T-helper 22 cell (primary cell): ENCODE measurements around the gene CSNK1D.

Source experiments
- DNase-seq: peaks from one replicate; pipeline ENCODE4 v3.0.0-alpha.2; 2020; ENCODE audit warnings: low read depth

CSNK1D gene

DNA sequence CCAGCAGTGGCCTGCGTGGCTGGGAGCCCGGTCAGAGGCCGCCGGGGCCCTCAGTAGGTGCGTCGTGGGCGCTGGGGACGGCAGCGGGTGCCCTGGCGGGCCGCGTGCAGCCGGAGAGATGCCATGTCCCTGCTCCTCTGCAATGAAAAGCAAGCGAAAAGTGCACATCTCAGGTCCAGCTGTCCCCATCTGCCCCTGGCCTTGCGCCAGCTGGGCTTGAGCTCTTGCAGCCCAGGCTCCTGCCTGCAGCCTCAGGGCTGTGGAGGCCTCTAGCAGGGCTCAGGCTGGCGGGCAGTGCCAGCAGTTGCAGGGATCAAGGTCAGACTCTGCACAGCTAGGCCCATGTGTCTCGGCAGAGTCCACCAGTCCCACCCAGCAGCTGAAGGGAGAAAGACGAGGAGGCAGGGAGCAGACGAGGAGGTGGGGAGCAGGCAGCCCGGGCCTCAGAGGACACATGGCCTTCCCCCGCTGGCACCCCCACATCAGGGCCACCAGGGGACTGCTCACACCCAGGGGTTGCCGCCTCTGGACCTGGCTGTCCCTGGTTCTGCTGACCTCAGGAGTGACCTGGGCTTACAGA, 33.5 kb downstream of the CSNK1D start:
- DNase-seq = no peak

- DNase-seq = no peak
These were observed 34.0 kb downstream of the CSNK1D start for GRCh38 chr17:82239401-82239925.

- peak; percentile 72 for DNase-seq
These were observed 34.9 kb downstream of the CSNK1D start for GRCh38 chr17:82238472-82239201.

- DNase-seq = no peak
These were observed 35.6 kb downstream of the CSNK1D start for GRCh38 chr17:82237746-82238471.

- no peak for DNase-seq
These were observed 36.3 kb downstream of the CSNK1D start for GRCh38 chr17:82237083-82237745.

- DNase-seq = peak; percentile 32
These were observed 37.1 kb downstream of the CSNK1D start for GRCh38 chr17:82236142-82236971.

DNA sequence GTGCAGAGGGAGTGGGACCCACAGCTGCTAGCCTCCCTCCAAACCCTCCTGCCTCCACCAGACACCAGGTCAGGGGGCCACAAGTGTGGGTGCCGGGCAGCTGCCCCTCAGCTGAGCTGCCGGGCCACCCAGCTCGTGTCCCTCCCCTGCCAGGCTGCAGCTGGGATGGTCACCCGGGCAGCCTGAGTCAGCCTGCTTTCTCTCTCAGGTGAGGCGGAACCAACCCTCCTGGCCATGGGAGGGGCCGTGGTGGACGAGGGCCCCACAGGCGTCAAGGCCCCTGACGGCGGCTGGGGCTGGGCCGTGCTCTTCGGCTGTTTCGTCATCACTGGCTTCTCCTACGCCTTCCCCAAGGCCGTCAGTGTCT, 37.7 kb downstream of the CSNK1D start:
- DNase-seq = no peak

DNA sequence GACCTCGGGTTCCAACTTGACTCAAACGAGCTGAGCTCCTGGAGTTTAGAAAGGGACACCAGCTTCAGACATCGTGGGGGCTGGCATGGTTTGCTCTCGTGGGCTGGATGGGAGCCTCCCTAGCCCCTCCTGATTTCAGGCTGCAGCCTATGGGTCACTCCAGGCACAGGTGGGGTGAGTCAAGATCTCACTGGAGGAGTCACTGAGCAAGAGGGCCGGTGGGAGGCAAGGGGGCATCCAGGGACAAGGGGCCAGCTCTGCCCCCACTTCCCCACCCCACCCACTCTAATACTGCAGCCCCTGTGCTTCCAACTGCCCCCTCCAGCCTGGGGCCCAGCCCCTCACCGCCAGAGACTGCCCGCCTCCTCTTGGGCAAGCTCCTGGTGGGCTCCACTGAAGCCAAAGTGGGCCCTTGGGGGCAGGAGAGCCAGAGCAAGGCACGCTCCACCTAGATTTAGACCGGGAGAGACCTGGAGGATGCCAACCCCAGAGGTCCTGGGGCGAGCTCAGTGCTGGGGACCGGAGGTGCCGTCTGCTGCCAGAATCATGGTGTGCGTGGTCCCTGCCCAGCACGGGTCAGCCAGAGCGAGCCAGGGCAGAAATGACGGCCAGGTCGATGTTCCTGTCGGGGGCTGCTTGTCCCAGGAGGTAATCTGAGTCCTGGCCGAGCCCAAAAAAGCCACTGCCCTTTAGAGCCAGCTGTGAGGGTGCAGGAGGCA, 38.3 kb downstream of the CSNK1D start:
- no peak for DNase-seq

GRCh38 chr17:82234211-82235055, 39.1 kb downstream of the CSNK1D start:
- no peak for DNase-seq

GRCh38 chr17:82232876-82233785, 40.4 kb downstream of the CSNK1D start:
- no peak for DNase-seq

- no peak for DNase-seq
These were observed 41.1 kb downstream of the CSNK1D start for GRCh38 chr17:82232322-82232820.

DNA sequence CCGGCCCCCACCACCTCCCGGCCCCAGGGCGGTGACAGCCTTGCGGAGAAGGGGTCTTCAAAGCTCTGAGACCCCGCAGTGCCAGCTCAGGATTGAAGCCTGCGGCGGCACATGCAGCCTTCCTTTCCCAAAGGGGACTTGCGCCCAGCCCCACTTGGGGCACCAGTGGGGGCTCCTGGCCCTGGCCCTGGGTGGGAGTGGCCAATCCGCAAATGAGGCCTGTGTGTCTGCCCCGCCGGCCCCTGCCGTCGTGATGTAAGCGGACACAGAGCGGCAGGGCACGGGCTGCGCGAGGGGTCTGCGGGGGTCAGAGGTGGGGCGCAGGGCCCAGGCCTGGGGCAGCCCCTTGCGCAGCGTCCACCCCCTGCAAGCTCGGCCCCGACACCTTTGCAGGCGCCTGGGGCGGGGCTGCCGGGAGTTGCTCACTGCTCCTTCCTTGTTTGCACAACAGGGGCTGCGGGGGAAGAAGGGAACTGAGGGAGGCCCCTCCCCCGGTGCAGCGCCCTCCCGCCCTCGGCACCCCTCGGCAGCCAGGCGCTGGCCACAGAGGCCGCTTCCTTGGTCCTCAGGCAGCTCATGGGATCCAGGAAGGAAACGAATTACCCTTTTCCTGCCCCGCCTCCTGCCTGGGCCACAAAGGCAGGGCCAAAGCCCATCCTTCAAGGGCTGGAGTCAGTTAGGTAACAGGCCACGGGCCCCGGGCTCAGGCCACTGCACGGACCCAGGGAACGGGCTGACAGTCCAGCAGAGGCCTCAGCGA, 41.8 kb downstream of the CSNK1D start:
- no peak for DNase-seq

- DNase-seq = no peak
These were observed 42.3 kb downstream of the CSNK1D start for GRCh38 chr17:82231312-82231561.

DNA sequence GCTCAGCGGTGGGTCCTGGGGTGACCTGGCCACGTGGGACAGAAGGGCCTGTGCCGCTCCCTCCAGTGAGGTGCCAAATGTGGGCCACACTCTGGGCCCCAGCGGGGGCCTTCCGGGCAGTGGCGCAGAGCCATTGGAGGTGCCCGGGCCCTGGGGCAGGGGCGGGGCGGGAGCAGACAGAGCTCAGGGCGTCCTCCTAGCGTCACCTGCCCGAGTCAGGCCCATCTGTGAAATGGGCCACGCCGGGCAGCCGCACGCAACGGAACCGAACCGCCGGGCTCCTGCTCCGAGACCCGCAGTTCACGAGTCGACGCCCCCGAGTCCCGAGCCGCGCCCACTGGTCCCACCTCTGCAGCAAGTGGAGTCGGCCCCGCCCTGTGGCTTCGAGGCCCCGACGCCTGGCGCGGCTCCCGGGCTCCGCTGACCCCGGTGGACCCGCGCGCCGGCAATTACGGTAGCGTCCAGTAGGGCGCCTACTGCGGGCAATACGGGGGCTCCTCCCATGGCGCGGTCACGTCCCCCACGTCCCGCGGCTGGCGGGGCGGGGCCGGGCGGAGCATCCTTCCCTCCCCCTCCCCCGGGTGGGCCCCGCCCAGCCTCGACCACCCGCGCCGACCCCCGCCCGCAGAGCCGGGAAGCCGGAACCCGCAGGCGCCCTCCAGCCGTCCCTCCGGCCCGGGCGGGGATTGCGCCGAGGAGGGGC, 42.7 kb downstream of the CSNK1D start:
- DNase-seq = peak; percentile 46

DNA sequence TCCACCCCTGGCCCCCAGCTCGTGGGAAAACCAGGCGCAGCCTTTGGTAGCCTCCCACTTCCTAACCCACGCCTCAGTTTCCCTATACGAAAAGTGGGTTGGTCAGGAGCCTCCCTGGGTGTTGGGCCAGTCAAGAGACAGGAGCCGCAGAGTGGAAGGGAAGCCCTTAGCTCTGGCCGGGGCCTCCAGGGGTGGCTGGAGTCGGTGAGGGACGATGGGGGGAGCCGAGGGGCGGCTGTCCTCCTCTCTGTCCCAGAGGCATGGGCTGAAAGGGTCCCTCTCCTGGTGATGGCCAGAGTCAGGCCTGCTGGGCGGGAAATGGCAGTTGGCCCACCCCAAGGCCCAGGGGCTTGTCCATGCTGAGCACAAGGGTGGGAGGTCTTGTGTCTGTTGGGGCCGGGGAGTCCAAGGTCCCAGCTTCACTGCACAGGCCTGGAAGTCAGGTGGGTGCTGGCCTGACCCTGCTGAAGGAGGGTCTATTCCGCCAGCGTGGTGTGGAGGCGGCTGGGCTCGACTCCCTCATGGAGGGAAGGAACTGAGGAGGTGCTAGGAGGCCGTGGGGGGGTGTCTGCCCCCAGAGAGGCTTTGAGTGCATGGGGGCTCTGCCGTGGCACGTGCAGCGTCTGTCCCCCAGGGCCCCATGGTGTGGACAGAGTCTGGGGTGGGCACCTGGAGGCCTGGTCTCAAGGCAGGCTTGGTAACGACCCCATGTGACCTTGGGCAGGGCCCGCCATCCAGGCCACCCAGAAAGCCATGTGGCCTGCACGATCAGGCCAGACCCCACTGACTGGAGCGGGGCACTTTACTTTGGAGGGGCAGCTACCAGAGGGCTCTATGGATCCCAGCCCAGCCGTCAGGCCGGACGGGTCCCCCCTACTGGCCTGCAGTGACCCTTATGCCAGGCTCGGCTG, 43.5 kb downstream of the CSNK1D start:
- no peak for DNase-seq

DNA sequence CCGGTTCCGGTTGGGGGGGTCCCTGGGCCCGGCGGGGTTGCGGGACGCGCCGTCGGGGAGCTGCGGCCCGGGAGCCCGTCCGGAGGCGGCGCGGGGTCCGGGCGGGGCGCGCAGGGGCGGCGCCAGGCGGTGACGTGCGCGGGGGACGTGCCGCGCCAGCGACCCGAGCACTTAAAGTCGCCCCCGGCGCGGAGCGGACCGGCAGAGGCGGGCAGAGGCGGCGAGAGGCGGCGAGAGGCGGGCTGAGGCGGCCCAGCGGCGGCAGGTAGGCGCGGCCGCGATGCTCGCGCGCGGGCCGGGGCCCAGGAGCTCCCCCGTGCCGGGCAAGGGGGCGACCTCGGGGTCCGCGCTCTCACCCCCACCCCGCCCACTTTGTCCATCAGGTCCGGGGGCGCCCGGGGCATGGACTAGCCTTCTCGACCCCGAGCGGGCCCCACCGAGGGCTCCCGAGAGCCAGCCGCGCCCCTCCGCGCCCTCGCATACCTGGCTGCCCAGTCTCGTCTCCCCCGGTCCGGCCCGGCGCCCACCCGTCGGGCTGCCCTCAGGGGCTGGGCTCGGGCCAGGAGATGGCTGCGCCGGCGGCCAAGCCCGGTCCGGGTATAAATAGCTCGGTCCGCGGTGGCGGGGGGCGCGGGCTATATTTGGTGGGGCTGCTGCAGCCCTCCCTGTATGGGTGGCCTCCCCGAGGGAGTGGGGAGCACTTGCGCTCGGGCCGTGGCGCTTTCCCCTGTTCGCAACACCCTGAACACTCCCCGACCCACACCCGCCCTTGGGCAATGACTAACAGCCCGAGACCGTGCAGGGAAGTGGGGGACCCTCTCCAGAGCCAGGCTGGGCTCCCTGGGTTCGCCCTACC, 44.4 kb downstream of the CSNK1D start, which contains the start of gene SLC16A3:
TSS of gene SLC16A3 (plus strand) at position 201 of the 856 bp plus-strand sequence. CDS start 6,967 bp downstream, outside the sequence.
- DNase-seq = peak; percentile 53
